GM21423 (cell line): ENCODE results near the gene POLA2.

Experiments
- ATAC-seq: cut with Tn5 transposase; IDR thresholded peaks from one replicate; pipeline ENCODE4 v1.9.1; 2021; ENCODE audit warnings: mild to moderate bottlenecking, moderate library complexity; ENCODE audit not compliant: unreplicated experiment

The POLA2 gene

GRCh38 chr11:65305501-65306268, 43.9 kb downstream of the POLA2 start:
- ATAC-seq, result no peak

GRCh38 chr11:65307298-65308229, 45.8 kb downstream of the POLA2 start:
- ATAC-seq, result no peak

GRCh38 chr11:65308281-65308891, 46.6 kb downstream of the POLA2 start:
- ATAC-seq, result no peak

GRCh38 chr11:65309006-65309405, 47.2 kb downstream of the POLA2 start:
- ATAC-seq, result no peak

- no peak for ATAC-seq
Observed at GRCh38 chr11:65310215-65310614, 48.5 kb downstream of the POLA2 start.

GRCh38 chr11:65310736-65311135, 49.0 kb downstream of the POLA2 start:
- ATAC-seq, result no peak

- no peak for ATAC-seq
Observed at GRCh38 chr11:65311170-65311678, 49.5 kb downstream of the POLA2 start.

GRCh38 chr11:65314501-65315203, 52.9 kb downstream of the POLA2 start, which contains the start of gene CDC42EP2:
TSS of gene CDC42EP2 (plus strand) at chr11:65314866. CDS start at chr11:65320899, 6,033 bp downstream.
- ATAC-seq, result peak; percentile 72

- ATAC-seq, result peak; percentile 44
Observed at GRCh38 chr11:65315204-65315865, 53.6 kb downstream of the POLA2 start.

GRCh38 chr11:65315866-65316226, 54.1 kb downstream of the POLA2 start:
- no peak for ATAC-seq

GRCh38 chr11:65316227-65317024, 54.7 kb downstream of the POLA2 start:
- no peak for ATAC-seq

- ATAC-seq, result no peak
Observed at GRCh38 chr11:65317025-65317786, 55.4 kb downstream of the POLA2 start.

GRCh38 chr11:65320386-65321075, 58.8 kb downstream of the POLA2 start:
- ATAC-seq, result no peak

GRCh38 chr11:65321076-65321475, 59.3 kb downstream of the POLA2 start:
- no peak for ATAC-seq

- ATAC-seq, result no peak
Observed at GRCh38 chr11:65321828-65322485, 60.2 kb downstream of the POLA2 start.

GRCh38 chr11:65323813-65324212, 62.1 kb downstream of the POLA2 start:
- ATAC-seq, result no peak

GRCh38 chr11:65325435-65325834, 63.7 kb downstream of the POLA2 start:
- no peak for ATAC-seq
